ENCODE measurements around the gene E2F6.
"Not testable (repeated sequence)": the region's sequence is repeated elsewhere in the genome, so short reads cannot be mapped to it uniquely, and the experiment has no call there.

E2F6 gene

DNA sequence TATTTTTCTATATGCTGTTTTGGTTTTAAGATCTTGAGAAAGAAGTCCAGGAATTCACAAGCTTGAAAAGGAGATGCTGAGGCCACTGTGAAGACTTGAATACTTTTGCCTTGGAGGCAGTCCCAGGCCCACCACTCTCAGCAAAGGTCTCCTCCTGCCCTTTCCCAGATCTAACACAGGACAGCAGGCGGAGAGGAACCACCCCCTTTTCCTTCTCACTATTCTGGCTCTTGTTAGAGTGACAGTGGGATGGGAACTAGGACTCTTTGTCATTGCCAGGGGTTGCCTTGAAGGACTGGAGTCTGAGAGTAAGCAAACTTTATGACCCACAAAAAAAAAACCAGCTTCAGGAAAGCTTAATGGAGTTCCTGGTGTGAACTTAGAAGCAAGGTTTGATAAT lies 54.7 kb downstream of the E2F6 start:
- no peak for DNase-seq

DNA sequence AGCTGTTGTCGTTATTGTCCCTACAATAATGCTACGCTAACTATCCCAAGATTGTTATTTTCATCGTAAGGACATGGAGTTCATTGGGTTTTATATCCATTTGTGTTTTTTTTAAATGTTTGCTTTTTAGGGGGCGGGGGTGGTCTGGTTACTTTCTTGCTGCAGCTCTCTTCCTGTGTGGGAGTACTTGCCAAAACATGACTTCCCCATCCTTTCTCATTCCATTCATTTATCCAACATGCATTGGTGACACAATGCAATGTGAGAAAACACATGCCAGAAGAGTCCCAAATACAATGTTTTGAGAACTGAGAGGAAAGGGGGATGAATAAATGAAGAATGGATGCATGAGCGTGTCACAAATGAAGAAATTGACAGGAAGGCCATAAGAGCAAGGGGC lies 55.9 kb downstream of the E2F6 start:
- DNase-seq, result no peak

- no peak for DNase-seq
These were observed 56.4 kb downstream of the E2F6 start for GRCh38 chr2:11409572-11409959.

DNA sequence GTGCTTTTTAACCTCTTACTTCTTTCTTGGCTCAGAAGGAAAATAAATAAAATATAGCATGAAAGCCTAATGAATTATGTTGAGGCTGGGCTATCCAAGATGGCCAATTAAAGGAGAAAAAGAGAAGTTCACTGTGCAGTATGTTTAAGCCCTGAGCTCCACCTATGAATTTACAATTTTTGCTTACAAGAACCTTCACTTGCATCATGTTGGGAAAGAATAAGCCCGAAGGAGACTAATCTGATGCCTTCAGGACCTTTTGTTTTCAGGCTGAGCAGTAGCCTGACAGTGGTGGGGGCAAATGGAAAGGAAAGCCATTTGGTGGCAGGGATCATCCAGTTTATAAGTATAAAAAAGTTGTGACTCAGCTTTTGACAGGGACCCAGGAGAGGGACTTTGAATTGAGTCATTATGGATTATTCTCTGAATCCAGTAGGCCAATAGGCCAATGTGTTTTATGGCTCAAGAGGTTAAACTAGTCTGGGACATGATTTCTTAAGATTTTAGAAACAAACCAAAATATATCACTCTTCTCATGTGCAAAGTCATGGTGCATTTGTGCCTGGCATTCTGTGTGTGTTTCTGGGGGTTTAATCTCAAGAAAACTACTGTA lies 56.9 kb downstream of the E2F6 start:
- DNase-seq, result no peak

DNA sequence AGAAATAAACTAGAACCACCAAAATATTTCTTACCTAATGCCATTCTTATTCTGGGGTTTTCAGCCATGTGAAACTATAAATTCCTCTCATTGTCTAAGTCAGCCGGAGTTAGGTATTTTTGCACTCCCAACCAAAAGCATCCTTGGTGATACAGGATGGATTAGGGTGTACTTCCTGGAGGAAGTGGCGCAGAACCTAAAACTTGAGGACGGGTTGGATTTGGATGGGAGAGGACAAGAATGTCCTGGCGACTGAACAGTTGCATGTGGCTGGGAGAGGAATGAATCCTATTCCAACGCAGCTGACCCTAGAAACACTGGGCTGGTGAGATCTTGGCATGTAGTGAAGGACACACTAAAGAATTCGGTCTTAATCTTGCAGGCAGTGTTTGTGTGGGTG lies 58.5 kb downstream of the E2F6 start:
- DNase-seq, result no peak

- DNase-seq, result no peak
These were observed 59.0 kb downstream of the E2F6 start for GRCh38 chr2:11406958-11407381.

DNA sequence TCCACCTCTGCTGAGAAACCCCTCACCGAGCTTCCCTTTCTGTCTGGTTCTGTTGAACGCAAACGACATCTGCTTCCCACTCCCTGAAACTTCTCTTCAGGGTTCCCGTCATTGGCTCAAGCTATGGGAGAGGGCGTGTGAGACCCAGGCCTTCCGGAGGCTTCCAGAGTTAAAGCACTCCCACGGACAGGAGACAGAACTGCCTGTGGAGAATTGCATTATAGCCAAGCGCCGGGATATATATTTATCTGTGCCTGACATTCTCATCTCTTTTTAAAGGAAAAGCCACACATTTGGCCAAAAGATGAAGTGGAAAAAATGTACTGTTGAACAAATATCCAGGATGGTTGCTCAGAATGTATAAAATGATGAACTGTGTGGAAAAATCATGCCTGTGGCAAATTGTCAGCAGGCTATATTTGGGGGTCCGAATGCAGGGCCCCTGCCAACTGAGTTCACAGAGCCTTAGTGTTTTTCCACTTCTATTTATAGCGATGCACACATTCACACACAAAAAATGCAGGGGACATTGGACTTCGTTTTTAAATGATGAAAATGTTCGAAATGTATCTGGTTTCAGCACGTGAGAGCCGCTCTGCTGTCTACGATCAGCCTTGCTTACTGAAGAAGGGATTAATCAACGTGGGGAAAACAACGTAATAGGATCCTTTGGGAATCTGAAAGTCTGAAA lies 59.5 kb downstream of the E2F6 start:
- no peak for DNase-seq

- no peak for DNase-seq
These were observed 60.2 kb downstream of the E2F6 start for GRCh38 chr2:11405599-11406266.

- not testable (repeated sequence) for DNase-seq
These were observed 60.9 kb downstream of the E2F6 start for GRCh38 chr2:11405074-11405406.

GRCh38 chr2:11404376-11405073 lies 61.4 kb downstream of the E2F6 start:
- DNase-seq, result no peak

- no peak for DNase-seq
These were observed 63.5 kb downstream of the E2F6 start for GRCh38 chr2:11402436-11402835.

GRCh38 chr2:11399438-11399762 lies 66.6 kb downstream of the E2F6 start:
- no peak for DNase-seq

- no peak for DNase-seq
These were observed 67.1 kb downstream of the E2F6 start for GRCh38 chr2:11398750-11399437.

GRCh38 chr2:11397513-11397912 lies 68.4 kb downstream of the E2F6 start:
- no peak for DNase-seq

DNA sequence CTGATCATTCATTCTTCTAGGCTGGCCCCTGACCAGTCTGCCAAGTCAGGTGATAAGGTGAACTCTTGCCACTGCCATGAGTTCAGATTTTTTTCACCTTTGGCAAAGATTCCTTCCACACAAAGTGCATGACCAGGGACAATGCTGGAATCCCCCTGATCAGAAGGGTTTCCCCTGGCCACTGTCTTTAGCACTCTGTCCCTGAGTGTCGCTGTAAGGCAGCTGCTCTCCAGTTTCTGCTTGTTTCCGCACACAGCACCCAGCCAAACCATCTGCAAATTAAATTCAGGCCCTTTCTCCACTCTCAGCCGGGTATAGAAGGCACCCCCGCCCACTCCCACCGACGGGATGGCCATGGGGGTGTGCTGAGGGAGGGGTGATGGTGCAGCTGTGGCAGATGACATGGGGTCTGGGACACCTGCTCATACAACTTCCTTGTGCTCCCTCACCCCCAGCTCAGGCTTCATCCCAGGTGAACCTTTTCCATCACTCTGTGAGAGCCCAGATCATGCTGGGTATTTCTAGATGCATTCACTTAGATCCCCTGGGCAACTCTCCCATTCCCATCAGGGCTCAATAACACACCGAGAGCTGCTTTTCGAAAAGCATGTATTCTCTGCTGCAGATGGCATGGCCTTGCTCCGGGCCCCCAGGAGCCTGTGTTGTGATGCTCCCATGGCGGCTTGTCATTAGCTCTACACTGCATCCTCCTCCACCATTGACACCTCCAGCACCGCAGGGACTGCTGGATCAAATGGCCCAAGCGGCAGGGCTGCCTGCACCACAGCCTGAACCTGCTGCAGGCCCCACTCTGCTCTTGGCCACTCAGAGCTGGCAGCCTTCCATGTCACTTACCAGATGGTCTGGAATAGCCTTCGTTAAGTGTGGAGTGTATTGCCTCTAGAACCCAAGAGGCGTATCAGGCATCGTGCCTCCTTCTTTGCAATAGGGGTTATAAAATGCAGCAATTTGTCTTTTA lies 69.2 kb downstream of the E2F6 start:
- DNase-seq, result no peak

GRCh38 chr2:11396021-11396420 lies 69.9 kb downstream of the E2F6 start:
- no peak for DNase-seq

- DNase-seq, result no peak
These were observed 70.6 kb downstream of the E2F6 start for GRCh38 chr2:11395389-11395788.
